Activated CD4-positive, alpha-beta T cell treated with anti-CD3 and anti-CD28 coated beads for 4 hours (primary cell): Measurements from ENCODE around the gene TMEM179.
"Not testable (repeated sequence)": the region's sequence is repeated elsewhere in the genome, so short reads cannot be mapped to it uniquely, and the experiment has no call there.

Experiments
- DNase-seq, 2 donors: peaks; one replicate each; pipeline ENCODE4 v3.0.0-alpha.2; 2020

Gene TMEM179

GRCh38 chr14:104604458-104605449 lies at the start of gene TMEM179:
Gene TMEM179, minus strand, starts transcription at chr14:104604772. Its CDS starts 31 bp downstream, at chr14:104604741.
- DNase-seq = no peak

GRCh38 chr14:104654119-104654518 lies 49.5 kb upstream of the TMEM179 start:
- no peak for DNase-seq

DNA sequence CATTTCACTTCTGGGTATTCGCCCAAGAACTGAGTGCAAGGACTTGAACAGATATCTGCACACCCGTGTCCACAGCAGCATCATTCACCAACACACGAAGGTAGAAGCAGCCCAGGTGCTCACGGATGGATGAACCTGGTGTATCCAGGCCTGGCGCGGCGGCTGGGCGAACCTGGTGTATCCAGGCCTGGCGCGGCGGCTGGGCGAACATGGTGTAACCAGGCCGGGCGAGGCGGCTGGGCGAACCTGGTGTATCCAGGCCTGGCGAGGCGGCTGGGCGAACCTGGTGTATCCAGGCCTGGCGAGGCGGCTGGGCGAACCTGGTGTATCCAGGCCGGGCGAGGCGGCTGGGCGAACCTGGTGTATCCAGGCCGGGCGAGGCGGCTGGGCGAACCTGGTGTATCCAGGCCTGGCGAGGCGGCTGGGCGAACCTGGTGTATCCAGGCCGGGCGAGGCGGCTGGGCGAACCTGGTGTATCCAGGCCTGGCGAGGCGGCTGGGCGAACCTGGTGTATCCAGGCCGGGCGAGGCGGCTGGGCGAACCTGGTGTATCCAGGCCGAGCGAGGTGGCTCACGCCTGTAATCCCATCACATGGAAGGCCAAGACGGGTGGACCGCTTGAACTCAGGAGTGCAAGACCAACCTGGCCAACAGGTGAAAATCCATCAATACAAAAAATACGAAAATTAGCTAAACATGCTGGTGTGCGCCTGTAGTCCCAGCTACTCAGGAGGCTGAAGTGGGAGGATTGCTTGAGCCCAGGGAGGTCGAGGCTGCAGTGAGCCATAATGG lies 48.8 kb upstream of the TMEM179 start:
- DNase-seq = not testable (repeated sequence)

DNA sequence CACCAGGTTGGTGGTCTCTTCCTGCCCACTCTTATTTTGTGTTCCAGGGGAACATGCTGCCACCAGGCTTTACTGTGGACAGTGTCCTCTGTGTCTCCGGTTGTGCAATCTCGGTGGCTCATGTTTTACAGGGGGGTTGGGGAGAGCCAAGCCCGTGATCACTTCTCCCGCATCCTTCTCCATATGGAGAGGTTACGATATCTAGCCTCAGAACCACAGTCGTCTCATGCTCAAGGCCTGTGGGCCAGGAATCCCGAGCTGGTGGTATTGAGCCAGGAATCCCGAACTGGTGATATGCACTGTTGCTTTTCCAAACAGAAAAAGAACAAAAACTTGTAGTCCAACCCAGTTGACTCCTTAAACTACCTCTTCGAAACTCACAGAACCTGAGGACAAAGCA lies 47.8 kb upstream of the TMEM179 start:
- no peak for DNase-seq

DNA sequence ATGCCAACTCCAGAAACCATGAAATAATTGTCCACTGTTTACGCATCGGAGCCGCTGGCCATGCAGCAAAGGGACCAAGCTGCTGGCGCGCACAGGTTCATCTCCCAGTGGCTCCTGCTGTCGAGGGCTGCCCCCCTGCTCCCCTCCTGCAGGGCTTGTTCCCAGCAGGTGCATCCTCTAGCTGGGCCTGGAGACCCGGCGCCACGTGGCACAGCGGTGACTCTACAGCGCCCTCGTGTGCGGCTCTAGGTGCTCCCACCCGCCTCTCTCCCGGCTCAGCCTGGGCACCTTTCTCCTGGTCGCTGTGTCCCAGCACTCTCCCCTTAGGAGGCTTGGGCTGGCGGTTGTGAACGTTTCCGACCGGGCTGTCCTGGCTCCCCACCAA lies 47.3 kb upstream of the TMEM179 start:
- no peak for DNase-seq

GRCh38 chr14:104650981-104651875 lies 46.7 kb upstream of the TMEM179 start:
- DNase-seq = no peak

GRCh38 chr14:104650057-104650980 lies 45.7 kb upstream of the TMEM179 start:
- peak; percentile 57 to 67 for DNase-seq

GRCh38 chr14:104647467-104648043 lies 43.0 kb upstream of the TMEM179 start:
- no peak for DNase-seq

DNA sequence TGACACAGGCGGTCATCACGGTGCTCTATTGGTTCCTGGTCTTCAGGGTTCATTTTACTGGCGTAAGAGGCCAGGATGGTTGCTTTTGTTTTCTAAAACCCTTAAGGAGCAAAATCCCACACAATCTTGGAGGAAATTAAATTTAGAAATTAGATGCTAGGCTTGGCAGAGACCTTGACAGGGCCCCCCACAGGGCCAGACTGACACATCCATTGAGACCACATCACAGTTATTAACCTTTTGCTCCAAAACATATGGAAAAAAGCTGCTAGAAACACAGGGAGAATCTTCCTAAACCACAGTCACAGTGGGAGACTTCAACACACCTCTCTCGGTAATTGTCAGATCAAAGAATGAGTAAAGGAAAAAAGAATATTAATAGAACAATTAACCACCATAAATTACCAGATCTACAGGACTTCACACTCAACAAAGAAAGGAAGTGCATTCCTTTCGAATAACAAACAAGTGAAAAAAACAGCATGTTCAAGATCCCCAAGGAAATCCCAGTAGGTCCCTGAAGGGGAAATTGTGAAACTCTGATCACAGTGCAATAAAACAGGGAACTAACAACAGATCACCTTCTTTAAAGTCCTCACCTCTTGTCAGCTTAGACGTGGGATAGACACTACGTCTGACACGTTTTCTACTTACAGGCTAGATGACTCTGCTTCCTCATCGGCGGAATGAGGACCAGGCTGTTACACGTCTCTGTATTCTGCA lies 40.2 kb upstream of the TMEM179 start:
- DNase-seq = no peak

DNA sequence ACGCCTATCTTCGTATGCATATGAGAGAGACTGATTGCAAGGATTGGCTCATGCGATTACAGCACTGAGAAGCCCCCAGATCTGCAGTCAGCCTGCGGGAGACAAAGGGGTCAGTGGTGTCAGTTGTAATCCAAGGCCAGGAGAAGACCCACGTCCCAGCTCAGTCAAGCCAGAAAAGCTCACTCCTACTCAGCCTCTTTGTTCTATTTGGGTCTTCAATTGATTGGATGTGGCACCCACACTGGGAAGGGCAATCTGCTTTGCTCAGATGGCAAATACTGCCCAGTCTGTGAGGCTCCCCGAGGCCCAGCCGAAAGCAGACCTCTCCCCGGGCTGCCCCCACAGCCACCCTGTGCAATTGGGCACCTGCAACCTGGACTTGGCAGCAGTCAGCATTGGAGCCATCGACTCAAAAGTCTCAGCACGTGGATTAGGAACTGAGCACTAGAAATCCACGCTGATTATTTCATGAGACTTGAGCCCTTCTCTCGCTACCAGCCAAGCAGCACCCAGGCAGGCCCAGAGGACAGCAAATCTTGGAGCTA lies 39.6 kb upstream of the TMEM179 start:
- DNase-seq = no peak

- no peak for DNase-seq
Measured at GRCh38 chr14:104643306-104643705, 38.7 kb upstream of the TMEM179 start.

DNA sequence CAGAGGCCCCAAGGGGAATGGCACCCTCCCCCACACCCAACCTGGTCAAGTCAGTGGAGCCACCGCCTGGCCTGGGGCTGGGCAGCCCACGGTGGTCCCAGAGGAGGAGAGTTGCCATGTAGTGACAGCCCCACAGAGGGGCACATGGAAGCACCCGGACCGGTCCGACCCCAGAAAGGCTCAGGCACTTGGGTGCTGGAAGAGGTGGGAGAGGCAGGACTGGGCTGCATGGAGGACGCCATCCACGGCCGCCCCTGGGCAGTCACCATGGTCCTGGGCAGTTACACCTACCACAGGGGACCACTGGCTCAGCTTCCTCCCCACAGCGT lies 37.9 kb upstream of the TMEM179 start:
- DNase-seq = no peak

- DNase-seq = no peak
Measured at GRCh38 chr14:104641753-104642539, 37.4 kb upstream of the TMEM179 start.

DNA sequence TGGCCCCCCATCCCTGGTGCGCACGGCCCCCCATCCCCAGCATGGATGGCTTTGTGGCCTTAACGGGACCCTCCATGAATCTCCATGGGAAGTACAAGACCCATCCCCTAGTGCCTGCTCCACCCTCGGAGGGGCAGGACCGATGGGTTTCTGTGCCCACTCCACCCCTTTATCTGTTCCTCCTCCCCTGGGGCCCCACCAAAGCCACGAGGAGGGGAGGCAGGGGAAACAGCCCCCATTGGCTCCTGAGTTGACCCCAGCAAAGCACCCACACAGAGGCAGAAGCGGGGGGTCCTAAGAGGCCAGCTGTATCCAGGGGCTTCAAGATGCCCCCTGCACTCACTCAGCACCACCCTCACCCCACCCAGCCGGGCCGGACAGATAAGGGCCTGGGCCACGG lies 36.1 kb upstream of the TMEM179 start:
- DNase-seq = no peak

- DNase-seq = peak; percentile 24 to 33
Measured at GRCh38 chr14:104639885-104640548, 35.4 kb upstream of the TMEM179 start.

GRCh38 chr14:104639471-104639870 lies 34.9 kb upstream of the TMEM179 start:
- no peak for DNase-seq

GRCh38 chr14:104638927-104639450 lies 34.4 kb upstream of the TMEM179 start:
- no peak for DNase-seq

DNA sequence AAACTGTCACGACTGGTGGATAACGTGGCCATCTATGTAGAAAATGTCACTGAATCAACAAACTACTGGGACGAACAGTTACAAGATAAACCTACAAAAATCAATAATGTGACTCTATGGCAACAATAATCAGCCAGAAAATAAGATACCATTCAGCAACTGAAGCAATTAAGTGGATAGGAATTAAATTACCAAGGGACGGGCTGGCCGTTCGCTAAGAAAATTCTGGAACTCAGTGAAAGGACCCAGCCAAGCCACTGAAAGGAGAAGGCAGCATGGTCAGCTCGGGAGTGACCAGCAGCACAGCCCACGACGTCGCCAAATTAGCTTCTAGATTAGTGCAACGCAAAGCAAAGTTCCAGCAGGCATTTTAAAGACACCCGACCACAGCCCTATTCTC lies 33.6 kb upstream of the TMEM179 start:
- DNase-seq = no peak

DNA sequence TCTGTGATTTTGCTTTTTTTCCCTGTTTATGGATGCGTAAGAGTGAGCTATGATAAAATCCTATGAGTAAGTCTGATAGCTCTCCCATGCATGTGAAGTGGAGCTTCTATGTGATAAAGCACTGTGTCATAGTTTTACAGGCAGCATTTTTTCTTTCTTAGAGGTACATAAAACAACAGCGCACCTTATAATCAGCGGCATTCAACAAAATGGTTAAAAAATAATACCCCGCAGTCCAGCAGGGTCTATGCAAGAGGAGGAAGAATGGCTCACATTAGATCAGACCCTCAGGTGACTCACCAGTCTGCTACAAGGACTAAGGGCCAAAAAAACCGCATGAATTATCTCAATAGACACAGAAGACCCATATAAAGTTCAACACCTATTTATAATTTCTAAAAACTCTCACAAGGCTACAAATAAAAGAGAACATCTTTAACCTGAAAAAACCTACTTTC lies 33.0 kb upstream of the TMEM179 start:
- no peak for DNase-seq
